GM23338 (cell line): ENCODE measurements around the gene RPLP2. TPM values are rescaled to one million over a fixed set of nuclear protein-coding genes. Genes with fewer than 3 reads are reported as not detected.

Source experiments
- ATAC-seq: fragments of 200-7000 bp; cut with Tn5 transposase; 3 replicates; pipeline ENCODE4 v1.9.1; 2020
- DNase-seq: peaks from one replicate; pipeline ENCODE4 v3.0.0-alpha.2; 2015; ENCODE audit warnings: low spot score
- H2AFZ ChIP-seq: fragments of 200-600 bp; sonication (generic); 2 replicates; pipeline ENCODE4 v1.8.0; 2016; ENCODE audit warnings: antibody characterized with exemption, mild to moderate bottlenecking, moderate library complexity
- H3F3A ChIP-seq: fragments of 200-600 bp; sonication (generic); replicated peaks from 2 replicates; pipeline ENCODE4 v1.8.0; 2017; ENCODE audit warnings: antibody characterized with exemption, mixed run types, low read depth
- H3K27ac ChIP-seq: fragments of 200-600 bp; sonication (generic); 2 replicates; pipeline ENCODE4 v1.6.1; 2016; ENCODE audit warnings: low read depth
- H3K27me3 ChIP-seq: fragments of 200-600 bp; sonication (generic); 2 replicates; pipeline ENCODE4 v1.8.0; 2016; ENCODE audit warnings: mild to moderate bottlenecking, mixed run types, moderate library complexity; ENCODE audit not compliant: insufficient read depth
- H3K36me3 ChIP-seq: fragments of 200-600 bp; sonication (generic); 2 replicates; pipeline ENCODE4 v1.8.0; 2016; ENCODE audit warnings: mild to moderate bottlenecking; ENCODE audit not compliant: insufficient read depth
- H3K4me1 ChIP-seq: fragments of 200-600 bp; sonication (generic); 2 replicates; pipeline ENCODE4 v1.8.0; 2016; ENCODE audit warnings: mild to moderate bottlenecking, moderate library complexity; ENCODE audit not compliant: insufficient read depth
- H3K4me2 ChIP-seq: fragments of 200-600 bp; sonication (generic); 2 replicates; pipeline ENCODE4 v1.7.1; 2017; ENCODE audit warnings: mixed run types
- H3K4me3 ChIP-seq: fragments of 200-600 bp; sonication (generic); 2 replicates; pipeline ENCODE4 v1.6.1; 2016; ENCODE audit warnings: mixed run types
- H3K79me2 ChIP-seq: fragments of 200-600 bp; sonication (generic); replicated peaks from 2 replicates; pipeline ENCODE4 v1.8.0; 2017; ENCODE audit warnings: mild to moderate bottlenecking; ENCODE audit not compliant: insufficient read depth
- H3K9me2 ChIP-seq: fragments of 200-600 bp; sonication (generic); 2 replicates; pipeline ENCODE4 v1.8.0; 2017; ENCODE audit not compliant: insufficient read depth
- H4K20me1 ChIP-seq: fragments of 200-600 bp; sonication (generic); replicated peaks from 2 replicates; pipeline ENCODE4 v1.8.0; 2017; ENCODE audit warnings: mild to moderate bottlenecking; ENCODE audit not compliant: insufficient read depth
- H3K27ac Mint-ChIP-seq: 2 replicates; pipeline ENCODE4 v1.8.0; 2020; ENCODE audit warnings: inconsistent platforms, mild to moderate bottlenecking, moderate library complexity, mixed read lengths
- H3K27me3 Mint-ChIP-seq: 3 replicates; pipeline ENCODE4 v1.8.0; 2022; ENCODE audit warnings: low read depth, mild to moderate bottlenecking, moderate library complexity, mixed read lengths, inconsistent platforms; ENCODE audit not compliant: insufficient read depth, poor library complexity
- H3K36me3 Mint-ChIP-seq: 3 replicates; pipeline ENCODE4 v1.8.0; 2021; ENCODE audit warnings: low read depth, mild to moderate bottlenecking, inconsistent platforms, moderate library complexity, mixed read lengths
- H3K4me1 Mint-ChIP-seq: 3 replicates; pipeline ENCODE4 v1.8.0; 2020; ENCODE audit warnings: mild to moderate bottlenecking, inconsistent platforms, mixed read lengths
- H3K4me3 Mint-ChIP-seq: 3 replicates; pipeline ENCODE4 v1.8.0; 2021; ENCODE audit warnings: moderate library complexity, mild to moderate bottlenecking, inconsistent platforms, mixed read lengths
- H3K9me3 Mint-ChIP-seq: 3 replicates; pipeline ENCODE4 v1.8.0; 2020; ENCODE audit warnings: moderate library complexity, mild to moderate bottlenecking, inconsistent platforms, mixed read lengths
- CREB1 ChIP-seq: fragments of 250-450 bp; sonication (Bioruptor Pico); IDR thresholded peaks from 2 replicates; pipeline ENCODE4 v1.5.0; 2020; ENCODE audit warnings: low read depth, mild to moderate bottlenecking, moderate library complexity
- CTCF ChIP-seq, 2 experiments: fragments of 200-600 bp in 1 of 2; sonication (generic) in 1 of 2; conservative IDR thresholded peaks; 2 replicates each; pipeline versions ENCODE4 v1.5.1 to v1.6.1; 2016 to 2017; ENCODE audit warnings: antibody characterized with exemption in 2 of 2, low read depth in 2 of 2, mild to moderate bottlenecking in 2 of 2, moderate library complexity in 1 of 2
- ETS1 ChIP-seq: IDR thresholded peaks from 2 replicates; pipeline ENCODE4 v1.6.1; 2016; ENCODE audit warnings: antibody characterized with exemption
- EZH2 ChIP-seq: fragments of 200-600 bp; sonication (generic); IDR thresholded peaks from one replicate; pipeline ENCODE4 v1.8.0; 2017; ENCODE audit warnings: antibody characterized with exemption, mild to moderate bottlenecking, low read depth; ENCODE audit not compliant: unreplicated experiment
- EZH2phosphoT487 ChIP-seq: fragments of 200-600 bp; sonication (generic); IDR thresholded peaks from one replicate; pipeline ENCODE4 v1.8.1; 2018; ENCODE audit warnings: antibody characterized with exemption; ENCODE audit not compliant: unreplicated experiment
- JUNB ChIP-seq: IDR thresholded peaks from one replicate; pipeline ENCODE4 v1.6.1; 2016; ENCODE audit warnings: antibody characterized with exemption; ENCODE audit not compliant: unreplicated experiment
- NANOG ChIP-seq: IDR thresholded peaks from 2 replicates; pipeline ENCODE4 v1.6.1; 2016; ENCODE audit warnings: antibody characterized with exemption, borderline replicate concordance
- REST ChIP-seq: IDR thresholded peaks from one replicate; pipeline ENCODE4 v1.6.1; 2018; ENCODE audit warnings: antibody characterized with exemption; ENCODE audit not compliant: unreplicated experiment
- ZNF114 ChIP-seq: fragments of 250-450 bp; sonication (Bioruptor Pico); IDR thresholded peaks from 2 replicates; pipeline ENCODE4 v1.5.0; 2020; ENCODE audit warnings: mild to moderate bottlenecking, moderate library complexity
- ZNF331 ChIP-seq: fragments of 250-450 bp; sonication (Bioruptor Pico); IDR thresholded peaks from 2 replicates; pipeline ENCODE4 v1.5.0; 2020; ENCODE audit warnings: low read depth, mild to moderate bottlenecking, moderate library complexity
- polyA plus RNA-seq: library from polyadenylated mRNA; unstranded; fragments of >200 nt; fragmentation: Nextera tagmentation; extraction: Ambion mirVana; gene quantifications from 2 replicates; pipeline ENCODE4 v1.2.1, GENCODE V29; 2016
- total RNA-seq: library from RNA; depleted of rRNA; stranded (reverse); fragments of >200 nt; shearing (Covaris generic); gene quantifications from 2 replicates; pipeline ENCODE4 v1.2.3, GENCODE V29; 2014

Gene RPLP2
- total and polyA plus RNA-seq, 2 experiments from 2014 or later, result 518 to 1,782 TPM

- TF ChIP-seq CTCF (conservative IDR thresholded peaks at IDR 0.05; ENCODE audit: low read depth in 2 of 2), result no peak
- no peak for TF ChIP-seq ETS1
- no peak for TF ChIP-seq EZH2phosphoT487
- no peak for TF ChIP-seq REST
- TF ChIP-seq JUNB, result no peak
Measured at GRCh38 chr11:825366-826226, 15.8 kb downstream of the RPLP2 start (continued).

- peak overlapping the region; percentile 82 for H3K4me3 ChIP-seq
- peaks cover 16% of the 10 kb centered on the region for H3K27me3 ChIP-seq
- TF ChIP-seq ZNF331 (CRISPR knock-in tag), result no peak
- TF ChIP-seq ZNF114 (CRISPR knock-in tag), result no peak
- TF ChIP-seq EZH2, result no peak
- TF ChIP-seq NANOG, result no peak
- TF ChIP-seq REST, result no peak
- no peak for TF ChIP-seq CTCF (conservative IDR thresholded peaks at IDR 0.05; ENCODE audit: low read depth in 2 of 2)
- TF ChIP-seq CREB1 (CRISPR knock-in tag), result no peak
Measured at GRCh38 chr11:826227-826621, 16.5 kb downstream of the RPLP2 start.

More at GRCh38 chr11:826227-826621, 16.5 kb downstream of the RPLP2 start:
- H3K4me1 ChIP-seq, result peaks cover 20% of the 10 kb centered on the region
- no peaks in the 10 kb centered on the region for H3K9me2 ChIP-seq
- Mint-ChIP-seq H3K27ac (no peak overlapping the region), H3K4me3 (peak overlapping the region; percentile 72), H3K27me3 (peaks cover 54% of the 10 kb centered on the region), H3K4me1 (peaks cover 33% of the 10 kb centered on the region), H3K36me3 (peaks cover 7% of the 10 kb centered on the region; the same call in 1 of the 3 replicates), H3K9me3 (no peaks in the 10 kb centered on the region; the same call in 2 of the 3 replicates)
- H3K36me3 ChIP-seq, result no peaks in the 10 kb centered on the region
- peaks cover 6% of the 10 kb centered on the region; the same call in 1 of the 2 replicates for H4K20me1 ChIP-seq
- peak overlapping the region; percentile 98 for H3K4me2 ChIP-seq
- no peak overlapping the region for H3K27ac ChIP-seq
- no peaks in the 10 kb centered on the region for H3K79me2 ChIP-seq
- ATAC-seq (no peak), DNase-seq (no peak)
- no peak overlapping the region for H2AFZ ChIP-seq
- H3F3A ChIP-seq, result peaks cover 17% of the 10 kb centered on the region
